GM18868 (cell line): ENCODE measurements around the gene CHRNB2.

Experiments
- ATAC-seq: cut with Tn5 transposase; IDR thresholded peaks from one replicate; pipeline ENCODE4 v1.9.1; 2021; ENCODE audit warnings: mild to moderate bottlenecking, moderate library complexity; ENCODE audit not compliant: unreplicated experiment

The CHRNB2 gene

GRCh38 chr1:154608397-154609270 lies 41.1 kb downstream of the CHRNB2 start:
- no peak for ATAC-seq

GRCh38 chr1:154609398-154610380 lies 42.1 kb downstream of the CHRNB2 start:
- ATAC-seq: no peak

- ATAC-seq: no peak
These were observed 43.7 kb downstream of the CHRNB2 start for GRCh38 chr1:154611150-154611862.

- no peak for ATAC-seq
These were observed 46.7 kb downstream of the CHRNB2 start for GRCh38 chr1:154614247-154614646.

- no peak for ATAC-seq
These were observed 47.3 kb downstream of the CHRNB2 start for GRCh38 chr1:154614901-154615300.

GRCh38 chr1:154615411-154615810 lies 47.8 kb downstream of the CHRNB2 start:
- ATAC-seq: no peak

GRCh38 chr1:154616659-154617345 lies 49.2 kb downstream of the CHRNB2 start:
- no peak for ATAC-seq

GRCh38 chr1:154619181-154619948 lies 51.8 kb downstream of the CHRNB2 start:
- ATAC-seq: no peak

- no peak for ATAC-seq
These were observed 53.2 kb downstream of the CHRNB2 start for GRCh38 chr1:154620751-154621150.

- no peak for ATAC-seq
These were observed 54.3 kb downstream of the CHRNB2 start for GRCh38 chr1:154621875-154622274.

- ATAC-seq: no peak
These were observed 55.0 kb downstream of the CHRNB2 start for GRCh38 chr1:154622503-154623039.

GRCh38 chr1:154623358-154623757 lies 55.8 kb downstream of the CHRNB2 start:
- no peak for ATAC-seq

GRCh38 chr1:154624746-154625643 lies 57.4 kb downstream of the CHRNB2 start:
- ATAC-seq: no peak

- peak; percentile 23 for ATAC-seq
These were observed 59.1 kb downstream of the CHRNB2 start for GRCh38 chr1:154626456-154627256.

- ATAC-seq: peak; percentile 54
These were observed 59.9 kb downstream of the CHRNB2 start for GRCh38 chr1:154627257-154628120.

- no peak for ATAC-seq
These were observed 60.5 kb downstream of the CHRNB2 start for GRCh38 chr1:154628121-154628405.
